Left forelimb (tissue), 1 donor: Measurements from ENCODE around the gene OR52B2.
"Not testable (repeated sequence)": the region's sequence is repeated elsewhere in the genome, so short reads cannot be mapped to it uniquely, and the experiment has no call there.

Source experiments
- DNase-seq: peaks from one replicate; pipeline ENCODE4 v3.0.0-alpha.2; 2018; ENCODE audit warnings: low spot score

OR52B2 gene

GRCh38 chr11:6152126-6152525, 18.0 kb downstream of the OR52B2 start:
- no peak for DNase-seq

GRCh38 chr11:6151117-6151516, 19.0 kb downstream of the OR52B2 start:
- no peak for DNase-seq

GRCh38 chr11:6143737-6144136, 26.4 kb downstream of the OR52B2 start:
- DNase-seq: not testable (repeated sequence)

- DNase-seq: no peak
Observed at GRCh38 chr11:6142936-6143335, 27.2 kb downstream of the OR52B2 start.

GRCh38 chr11:6135936-6136335, 34.2 kb downstream of the OR52B2 start:
- not testable (repeated sequence) for DNase-seq

GRCh38 chr11:6132431-6132830, 37.7 kb downstream of the OR52B2 start:
- DNase-seq: no peak

GRCh38 chr11:6129635-6130034, 40.5 kb downstream of the OR52B2 start:
- DNase-seq: no peak

GRCh38 chr11:6129011-6129410, 41.1 kb downstream of the OR52B2 start:
- DNase-seq: no peak

GRCh38 chr11:6127881-6128280, 42.2 kb downstream of the OR52B2 start:
- DNase-seq: no peak

- DNase-seq: no peak
Observed at GRCh38 chr11:6124245-6124644, 45.9 kb downstream of the OR52B2 start.
